GM15510 (cell line): ENCODE data around the gene NKX2-3.

Experiments used
- POLR2A ChIP-seq: IDR thresholded peaks from 3 replicates; pipeline ENCODE4 v1.6.1; 2011; ENCODE audit warnings: borderline replicate concordance; ENCODE audit not compliant: insufficient read length; ENCODE audit errors: extremely low read depth

NKX2-3 gene

DNA sequence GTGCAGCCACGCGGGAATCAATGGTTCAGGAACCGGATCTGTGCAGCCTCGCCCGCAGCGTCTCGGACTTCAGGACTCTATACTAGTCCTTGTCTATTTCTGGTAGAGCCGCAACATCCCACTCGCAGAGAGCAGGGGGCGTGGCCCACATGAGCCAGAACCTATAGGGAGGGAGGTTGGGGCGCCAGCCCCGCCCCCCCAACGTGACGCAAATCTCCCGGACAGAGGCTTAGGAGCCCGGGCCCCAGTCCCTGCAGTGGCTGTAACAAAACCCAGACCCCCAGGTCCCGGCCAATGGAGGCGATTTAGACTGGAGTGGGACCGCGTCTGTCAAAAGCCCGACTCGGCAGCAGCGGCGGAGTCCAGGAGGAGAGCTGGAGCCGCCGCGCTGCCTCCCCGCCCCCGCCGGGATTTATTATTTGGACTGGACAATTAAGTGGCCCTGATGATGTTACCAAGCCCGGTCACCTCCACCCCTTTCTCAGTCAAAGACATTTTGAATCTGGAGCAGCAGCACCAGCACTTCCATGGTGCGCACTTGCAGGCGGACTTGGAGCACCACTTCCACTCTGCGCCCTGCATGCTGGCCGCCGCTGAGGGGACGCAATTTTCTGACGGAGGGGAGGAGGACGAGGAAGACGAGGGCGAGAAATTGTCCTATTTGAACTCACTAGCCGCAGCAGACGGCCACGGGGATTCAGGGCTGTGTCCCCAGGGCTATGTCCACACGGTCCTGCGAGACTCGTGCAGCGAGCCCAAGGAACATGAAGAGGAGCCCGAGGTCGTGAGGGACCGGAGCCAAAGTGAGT lies at the start of gene NKX2-3:
Gene NKX2-3 (plus strand): TSS at position 256 of the 809 bp plus-strand sequence. CDS start 190 bp downstream, at position 446.
- TF ChIP-seq POLR2A = no peak

DNA sequence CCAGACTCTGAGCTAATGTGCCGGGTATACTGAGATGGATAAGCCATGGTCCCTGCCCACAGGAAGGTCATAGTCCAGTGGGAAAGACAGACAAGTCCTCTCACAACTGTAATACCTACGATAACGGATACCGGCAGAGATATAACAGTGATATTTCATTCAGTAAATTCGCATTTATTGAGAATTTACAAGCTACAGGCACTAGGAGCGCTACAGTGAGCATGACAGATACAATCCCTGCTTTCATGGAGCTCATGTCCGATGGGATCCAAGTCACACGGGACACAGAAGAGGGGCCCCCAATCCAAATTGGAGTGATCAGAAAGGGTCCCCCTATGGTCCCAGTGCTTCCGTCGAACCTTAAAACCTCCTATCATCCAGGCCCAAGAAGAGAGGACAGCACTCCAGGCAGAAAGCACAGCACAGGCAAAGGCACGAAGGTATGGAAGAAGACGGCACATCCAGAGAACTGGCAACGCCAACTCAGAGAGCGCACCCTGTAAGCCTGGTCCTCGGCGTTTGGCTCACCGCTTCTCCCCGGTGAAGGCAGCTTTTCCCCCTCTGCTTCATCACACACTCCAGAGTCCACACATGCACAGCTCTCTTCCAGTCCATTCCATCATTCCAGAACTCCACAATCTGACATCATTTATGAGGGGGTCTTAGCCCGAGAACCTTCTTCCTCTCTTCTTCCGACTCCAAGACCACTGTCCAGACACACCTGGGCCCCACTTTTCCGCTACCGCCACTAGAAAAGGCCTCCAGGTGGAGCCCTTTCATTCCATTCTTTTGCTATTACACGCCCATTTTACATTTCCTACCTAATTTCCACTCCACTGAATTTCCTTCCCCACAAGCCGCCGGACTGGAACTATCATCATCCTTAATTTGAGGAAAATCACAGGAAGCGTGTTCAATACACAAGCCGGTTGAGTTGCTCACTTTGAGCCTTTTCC lies 47.8 kb upstream of the NKX2-3 start:
- TF ChIP-seq POLR2A = no peak

DNA sequence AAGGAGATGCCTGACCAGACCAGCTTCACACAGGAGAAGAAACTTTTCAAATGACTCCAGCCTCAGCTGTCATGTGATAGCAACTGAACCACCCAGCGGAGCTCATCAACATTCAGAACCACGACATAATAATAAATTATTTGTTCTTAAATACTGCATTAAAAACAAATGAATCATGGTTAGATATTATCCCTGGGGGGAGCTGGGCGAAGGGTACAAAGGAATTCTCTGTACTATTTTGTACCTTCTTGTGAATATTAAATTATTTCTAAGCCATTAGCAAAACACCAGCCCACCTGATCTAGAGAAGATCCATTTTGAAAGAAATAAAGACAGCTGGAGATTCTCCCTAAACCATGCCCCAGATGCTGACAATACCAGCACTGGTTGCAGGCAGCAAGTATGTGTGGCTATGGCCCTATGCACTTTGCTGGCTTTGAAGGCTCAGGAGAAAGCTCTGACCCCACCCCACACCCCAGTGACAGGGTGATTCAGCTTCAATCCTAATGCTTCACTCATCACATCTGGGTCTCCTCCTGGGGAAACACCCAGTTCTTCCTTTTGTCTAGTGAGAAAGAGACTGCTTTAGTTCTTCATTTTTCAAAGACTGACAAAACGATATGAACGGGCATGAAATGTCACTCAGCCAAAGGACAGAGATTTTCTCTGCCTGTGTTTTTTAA lies 45.5 kb upstream of the NKX2-3 start:
- TF ChIP-seq POLR2A = no peak

DNA sequence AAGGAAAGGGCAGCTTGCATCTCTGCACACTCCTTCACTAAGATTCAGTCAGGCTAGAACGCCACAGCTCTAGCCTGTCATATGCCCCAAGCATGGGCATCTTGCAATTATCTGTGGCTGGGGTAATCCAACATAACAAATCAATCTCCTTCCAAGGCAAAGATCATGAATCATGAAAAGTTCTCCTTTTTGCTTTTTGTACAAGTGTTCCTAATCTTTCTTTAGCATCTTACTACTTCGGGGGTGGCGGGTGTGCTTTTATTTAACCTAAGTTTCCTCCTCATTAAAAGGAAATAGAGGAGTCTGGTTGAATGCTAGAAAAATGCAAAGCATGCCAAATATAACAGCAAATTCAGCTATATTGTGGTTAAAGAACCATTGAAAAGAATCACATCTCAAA lies 43.5 kb upstream of the NKX2-3 start:
- no peak for TF ChIP-seq POLR2A

DNA sequence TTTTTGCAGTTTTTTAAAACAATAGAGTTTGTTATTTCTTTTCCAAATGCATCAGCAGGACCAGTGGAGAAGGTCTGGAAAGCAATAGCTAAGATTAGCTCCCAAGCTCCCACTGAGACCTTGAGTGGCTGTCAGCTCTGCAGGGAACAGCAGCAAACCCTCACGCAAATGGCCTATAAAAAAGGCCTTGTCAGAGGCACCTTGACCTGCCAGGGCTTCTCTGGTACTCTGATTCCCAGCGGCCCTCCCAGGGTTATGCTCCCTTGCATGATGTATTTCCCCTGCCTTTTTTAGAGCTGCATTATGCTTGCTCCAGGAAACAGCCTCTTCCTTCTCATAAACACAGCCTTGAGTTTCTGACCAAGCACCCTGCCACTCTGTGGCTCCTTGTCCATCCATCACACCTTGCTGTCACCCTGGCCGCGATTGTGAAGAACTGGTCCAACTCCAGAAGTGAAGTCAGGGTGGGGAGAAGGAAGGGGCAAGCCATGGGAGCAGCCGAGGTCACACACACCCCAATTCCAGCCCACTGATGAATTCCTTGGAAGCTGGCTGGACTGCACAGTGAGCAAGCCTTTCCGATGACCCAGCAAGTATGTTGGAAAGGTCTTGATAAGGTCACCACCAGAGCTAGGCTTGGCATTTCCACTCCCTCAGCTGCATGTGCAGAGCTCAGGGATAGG lies 35.3 kb upstream of the NKX2-3 start:
- no peak for TF ChIP-seq POLR2A

DNA sequence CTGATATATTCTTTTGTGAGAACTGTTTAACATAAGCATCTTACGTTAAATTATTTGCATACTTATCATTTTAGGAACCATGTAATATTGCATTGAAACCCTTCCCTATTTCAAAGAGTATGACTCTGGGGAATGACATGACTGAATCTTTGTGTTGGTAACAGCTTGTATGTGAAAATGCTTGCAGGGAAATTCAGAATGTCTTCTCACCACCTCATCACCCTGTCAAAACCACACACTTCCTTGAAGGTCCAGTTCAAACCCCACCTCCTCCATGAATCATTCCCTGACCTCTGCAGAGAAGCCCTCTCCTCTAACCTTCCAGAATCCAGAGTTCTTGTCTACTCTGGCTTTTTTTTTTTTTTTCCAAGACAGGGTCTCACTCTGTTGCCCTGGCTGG lies 26.3 kb upstream of the NKX2-3 start:
- TF ChIP-seq POLR2A = no peak

DNA sequence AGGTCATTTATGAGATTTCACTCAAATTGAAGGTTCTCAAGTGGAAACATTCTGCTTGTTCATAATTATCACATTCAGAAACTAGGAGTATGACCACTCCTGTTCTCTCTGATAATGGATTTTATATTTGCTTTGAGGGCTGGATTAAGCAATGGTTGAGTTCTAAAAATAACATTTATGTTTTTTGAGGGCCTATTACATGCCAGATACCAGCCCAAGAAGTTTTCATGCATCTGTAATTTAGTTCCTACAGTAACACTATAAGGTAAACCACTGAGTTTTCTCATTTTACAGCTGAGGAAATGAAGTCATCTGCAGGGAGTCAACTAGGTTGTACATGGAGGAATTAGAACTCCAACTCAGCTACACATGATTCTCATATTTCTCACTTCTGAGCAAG lies 25.5 kb upstream of the NKX2-3 start:
- no peak for TF ChIP-seq POLR2A

DNA sequence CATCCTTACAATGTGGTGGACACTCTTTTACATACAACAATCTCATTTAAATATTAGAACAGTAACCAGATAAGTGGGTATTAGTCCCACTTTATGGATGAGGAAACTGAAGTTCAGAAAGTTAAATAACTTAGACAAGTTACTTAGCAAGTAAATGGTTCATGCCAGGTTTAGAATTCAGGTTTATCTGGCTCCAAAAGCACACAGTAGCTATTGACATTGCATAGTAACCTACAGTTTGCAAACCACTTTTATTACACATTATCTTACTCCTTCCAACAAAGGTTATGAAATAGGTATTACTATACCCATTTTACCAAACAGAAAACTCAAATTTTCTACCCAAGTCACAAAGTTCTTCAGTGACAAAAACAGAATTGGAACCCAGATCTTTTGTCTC lies 19.7 kb upstream of the NKX2-3 start:
- TF ChIP-seq POLR2A = no peak

DNA sequence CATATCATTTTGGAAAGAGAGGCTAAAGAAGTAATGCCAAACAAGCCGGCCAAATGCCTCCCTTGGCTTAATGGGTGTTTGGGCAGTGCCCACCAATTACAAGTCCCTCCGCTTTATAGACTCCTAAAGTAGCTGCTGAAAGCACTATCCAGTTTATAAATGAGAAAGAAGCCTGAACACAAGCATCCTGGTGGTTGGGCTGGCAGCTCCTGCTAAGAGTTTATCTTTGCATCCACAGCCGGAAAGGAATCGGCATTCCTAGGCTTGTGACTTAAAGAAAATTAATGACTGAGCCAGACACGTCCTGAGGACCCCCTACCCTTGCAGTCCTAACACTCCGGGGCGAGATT lies 13.1 kb upstream of the NKX2-3 start:
- TF ChIP-seq POLR2A = no peak

DNA sequence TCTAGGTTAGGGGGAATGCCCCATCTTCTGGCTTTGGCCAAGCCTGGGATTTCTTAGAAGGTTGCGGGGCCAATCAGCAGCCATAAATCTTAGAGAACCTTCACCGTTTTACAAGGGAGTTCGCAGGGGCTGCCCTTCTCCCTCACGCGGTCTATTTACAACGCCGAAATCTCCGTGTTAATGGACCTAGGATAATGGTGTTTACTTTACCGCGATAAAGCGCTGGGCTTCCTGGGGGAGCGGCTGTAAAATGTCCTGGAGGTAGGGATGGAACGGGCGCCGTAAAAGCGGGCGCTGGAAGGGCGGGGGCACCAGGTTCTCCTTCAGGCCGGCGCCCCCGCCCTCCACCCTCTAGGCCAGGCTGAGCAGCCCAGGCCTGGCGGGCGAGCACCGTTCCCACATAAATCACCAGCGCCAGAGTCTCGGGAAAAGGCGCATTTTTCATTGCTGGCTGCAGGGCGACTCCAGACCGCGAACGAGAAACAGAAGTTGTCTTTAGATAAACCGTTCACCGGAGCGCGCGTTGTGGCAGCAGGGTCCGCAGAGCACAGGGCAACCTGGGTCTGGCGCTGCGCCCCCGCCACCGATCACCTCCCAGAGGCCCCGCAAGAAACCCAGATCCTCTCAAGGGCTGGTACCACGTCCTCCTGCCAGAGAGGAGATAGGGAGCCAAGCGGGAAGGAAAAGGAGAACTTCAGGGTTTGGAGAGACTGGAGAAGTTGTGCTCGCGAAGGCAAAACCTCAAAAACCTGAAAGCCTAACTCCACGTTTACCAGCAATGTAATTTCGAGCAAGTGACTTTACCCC lies 12.5 kb upstream of the NKX2-3 start:
- TF ChIP-seq POLR2A = no peak

DNA sequence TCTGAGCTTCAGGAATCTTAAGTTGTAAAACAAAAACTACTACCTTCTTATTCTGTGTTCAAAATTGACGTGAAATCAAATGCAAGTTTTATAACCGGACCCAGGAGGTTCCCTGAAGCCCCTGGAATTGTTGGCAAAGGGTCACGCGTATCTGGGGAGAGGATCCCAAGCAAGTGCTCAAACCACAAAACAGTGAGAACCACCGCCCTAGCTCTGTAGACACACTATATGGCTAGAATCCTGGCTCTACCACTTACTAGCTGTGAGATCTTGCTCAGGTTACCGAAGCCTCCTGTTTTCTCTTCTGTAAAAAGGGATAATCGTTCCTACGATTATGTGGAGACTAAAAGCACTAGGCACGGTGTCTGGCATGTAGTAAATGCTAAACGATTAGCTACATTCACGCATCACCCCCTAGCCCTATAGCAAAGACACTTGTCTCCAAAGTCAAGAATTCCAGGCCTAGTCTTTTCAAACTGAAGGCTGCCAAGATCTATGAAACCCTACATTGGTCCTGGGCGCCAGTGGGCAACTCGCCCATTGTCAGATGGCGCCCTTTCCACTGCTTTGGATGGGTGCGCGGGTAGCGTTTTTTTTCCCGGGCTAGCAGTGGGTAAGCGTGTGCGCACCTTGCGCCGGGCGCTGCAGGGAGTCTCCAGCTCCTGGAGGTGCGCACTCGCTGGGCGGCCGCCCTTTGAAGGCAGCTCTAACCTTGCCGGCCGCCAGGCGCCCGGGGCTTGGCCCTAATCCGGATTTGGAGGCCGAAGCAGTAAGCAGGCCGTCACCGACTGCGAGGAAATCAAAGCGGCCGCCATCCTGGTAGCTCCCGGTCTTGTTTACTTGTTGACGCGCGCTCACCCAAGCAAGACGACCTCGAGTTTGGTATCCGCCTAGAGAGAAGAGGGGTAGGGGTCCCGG lies 11.6 kb upstream of the NKX2-3 start:
- no peak for TF ChIP-seq POLR2A

DNA sequence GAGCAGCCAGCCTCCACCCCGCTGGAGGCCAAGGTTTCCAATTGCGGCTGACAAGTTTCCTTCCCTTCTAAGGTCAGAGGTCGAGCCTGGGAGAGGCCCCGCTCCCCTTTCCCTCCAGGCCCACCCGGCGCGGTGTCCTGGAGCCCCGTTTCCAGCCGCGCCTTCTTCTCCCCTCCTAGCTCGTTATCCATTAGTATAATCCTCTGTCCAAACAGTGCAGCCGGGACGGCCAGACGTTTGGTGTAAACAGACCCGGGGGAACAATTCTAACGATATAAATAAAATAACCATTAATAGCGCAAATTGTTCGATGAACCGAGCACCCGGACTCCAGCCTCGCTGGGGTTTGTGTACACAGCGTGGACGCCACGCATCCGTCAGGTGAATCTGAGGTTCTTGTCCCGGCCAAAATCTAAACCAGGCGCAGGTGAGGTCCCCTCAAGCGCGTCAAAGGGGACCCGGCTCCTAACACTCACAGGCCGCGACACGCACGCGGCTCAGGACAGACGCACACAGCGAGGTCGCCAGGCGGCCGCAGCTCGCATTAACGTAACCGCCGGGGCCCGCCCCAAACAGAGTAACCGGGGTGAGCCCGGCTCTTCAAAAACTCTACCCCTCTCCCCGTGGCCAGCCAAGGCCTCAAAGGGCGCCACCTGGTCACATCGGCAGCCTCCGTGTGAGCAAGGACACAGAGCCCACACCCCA lies 10.8 kb upstream of the NKX2-3 start:
- no peak for TF ChIP-seq POLR2A

DNA sequence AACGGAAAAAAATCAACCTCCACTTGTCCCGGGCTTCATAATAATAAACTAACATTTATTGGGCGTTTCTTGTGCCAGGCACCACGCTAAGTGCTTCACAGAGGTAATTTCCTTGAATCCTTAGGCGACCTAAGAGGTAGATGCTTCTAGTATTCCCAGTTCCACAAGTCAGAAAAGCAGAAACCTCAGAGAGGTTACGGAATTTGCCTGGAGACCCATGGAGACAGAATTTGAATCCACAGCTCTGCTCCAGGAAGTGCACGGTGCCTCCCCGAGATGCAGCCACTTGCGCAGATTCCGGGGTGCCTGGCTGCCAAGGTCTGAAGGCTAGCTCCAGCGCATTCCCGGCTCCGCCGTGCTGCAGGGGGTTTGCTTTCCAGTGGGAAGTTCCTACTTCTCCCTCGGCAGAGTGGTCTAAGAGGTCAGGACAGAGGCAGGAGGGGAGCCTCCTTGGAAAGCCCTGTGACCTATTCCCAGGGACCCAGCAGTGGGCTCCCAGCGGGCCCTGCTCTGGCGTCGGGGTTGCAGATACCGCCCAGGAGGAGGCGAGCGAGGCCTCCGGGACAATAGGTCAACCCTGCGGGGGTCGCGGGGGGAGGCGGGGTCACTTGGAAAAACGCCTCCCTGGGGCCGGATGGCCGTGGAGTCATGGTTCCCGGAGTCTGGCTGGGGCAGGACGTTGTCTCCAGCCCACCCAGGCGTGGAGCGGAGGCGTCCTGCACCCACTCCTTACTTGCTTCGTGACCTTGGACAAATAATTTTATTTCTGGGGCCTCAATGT lies 10.1 kb upstream of the NKX2-3 start:
- TF ChIP-seq POLR2A = no peak
